Activated T-cell treated with anti-CD3 and anti-CD28 coated beads for 48 hours (primary cell): ENCODE data around the gene WRAP73.

Source experiments
- DNase-seq: peaks from one replicate; pipeline ENCODE4 v3.0.0-alpha.2; 2020; ENCODE audit warnings: low read depth

Gene WRAP73

GRCh38 chr1:3646596-3646995 is 3.3 kb downstream of the WRAP73 start:
- no peak for DNase-seq

DNA sequence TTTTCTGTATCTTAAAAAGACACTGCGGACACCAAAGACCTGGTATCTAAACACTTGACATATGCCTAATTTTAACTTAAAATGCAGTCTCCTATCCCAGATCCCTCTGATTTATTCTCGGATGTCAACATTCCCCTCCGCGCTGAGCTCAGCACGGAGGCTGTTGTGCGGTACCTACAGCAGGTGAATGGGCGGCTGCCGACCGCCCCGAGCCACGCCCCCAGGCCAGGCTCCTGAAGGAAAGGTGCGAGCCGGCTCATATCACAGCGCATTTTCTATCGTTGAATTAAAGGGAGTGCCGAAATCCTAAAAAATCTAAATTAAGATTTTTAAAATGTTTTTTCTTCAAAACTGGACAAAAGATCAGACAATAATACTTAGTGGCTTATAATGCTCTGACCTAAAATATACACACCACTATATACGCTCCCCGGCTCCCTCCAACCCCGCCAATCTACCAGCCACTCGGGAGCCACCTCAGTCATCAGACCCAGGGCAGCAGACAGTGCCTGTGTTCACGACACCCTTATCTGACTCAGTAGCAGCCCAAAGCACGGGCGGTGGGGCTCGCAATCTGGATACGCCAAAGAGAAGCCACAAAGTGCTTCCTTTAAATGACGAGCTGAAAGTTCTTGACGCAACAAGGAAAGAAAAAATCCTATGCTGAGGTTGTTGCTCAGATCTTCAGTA is 4.1 kb downstream of the WRAP73 start:
- no peak for DNase-seq

DNA sequence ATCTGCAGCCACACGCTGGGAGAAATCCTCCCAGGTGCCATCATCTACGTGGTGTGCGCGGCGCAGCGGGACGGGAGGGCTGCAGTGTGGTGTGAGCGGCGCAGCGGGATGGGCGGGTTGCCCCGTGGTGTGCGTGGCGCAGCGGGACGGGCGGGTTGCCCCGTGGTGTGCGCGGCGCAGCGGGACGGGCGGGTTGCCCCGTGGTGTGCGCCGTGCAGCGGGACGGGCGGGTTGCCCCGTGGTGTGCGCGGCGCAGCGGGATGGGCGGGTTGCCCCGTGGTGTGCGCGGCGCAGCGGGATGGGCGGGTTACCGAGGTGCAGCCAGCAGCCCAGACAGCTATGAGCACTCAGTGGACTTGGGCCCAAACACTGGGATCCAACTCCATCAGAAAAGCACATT is 4.7 kb downstream of the WRAP73 start:
- no peak for DNase-seq

DNA sequence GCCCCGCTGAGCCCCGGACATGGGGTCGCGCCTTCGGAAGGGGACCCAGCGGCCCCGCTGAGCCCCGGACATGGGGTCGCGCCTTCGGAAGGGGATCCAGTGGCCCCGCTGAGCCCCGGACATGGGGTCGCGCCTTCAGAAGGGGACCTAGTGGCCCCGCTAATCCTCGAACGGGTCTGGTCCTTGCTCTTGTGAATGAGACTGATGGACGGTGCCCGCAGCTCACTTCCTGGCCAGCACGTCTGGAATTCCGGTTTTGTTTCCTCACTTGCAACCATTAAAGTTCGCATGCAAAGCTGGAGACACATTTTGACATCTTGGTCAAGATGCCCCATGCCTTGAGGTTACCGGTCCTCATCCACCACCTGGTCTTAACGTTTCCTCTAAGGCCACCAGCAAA is 5.6 kb downstream of the WRAP73 start:
- DNase-seq = no peak

- no peak for DNase-seq
These were observed 6.8 kb downstream of the WRAP73 start for GRCh38 chr1:3642919-3643675.

- no peak for DNase-seq
These were observed 8.1 kb downstream of the WRAP73 start for GRCh38 chr1:3641816-3642215.

DNA sequence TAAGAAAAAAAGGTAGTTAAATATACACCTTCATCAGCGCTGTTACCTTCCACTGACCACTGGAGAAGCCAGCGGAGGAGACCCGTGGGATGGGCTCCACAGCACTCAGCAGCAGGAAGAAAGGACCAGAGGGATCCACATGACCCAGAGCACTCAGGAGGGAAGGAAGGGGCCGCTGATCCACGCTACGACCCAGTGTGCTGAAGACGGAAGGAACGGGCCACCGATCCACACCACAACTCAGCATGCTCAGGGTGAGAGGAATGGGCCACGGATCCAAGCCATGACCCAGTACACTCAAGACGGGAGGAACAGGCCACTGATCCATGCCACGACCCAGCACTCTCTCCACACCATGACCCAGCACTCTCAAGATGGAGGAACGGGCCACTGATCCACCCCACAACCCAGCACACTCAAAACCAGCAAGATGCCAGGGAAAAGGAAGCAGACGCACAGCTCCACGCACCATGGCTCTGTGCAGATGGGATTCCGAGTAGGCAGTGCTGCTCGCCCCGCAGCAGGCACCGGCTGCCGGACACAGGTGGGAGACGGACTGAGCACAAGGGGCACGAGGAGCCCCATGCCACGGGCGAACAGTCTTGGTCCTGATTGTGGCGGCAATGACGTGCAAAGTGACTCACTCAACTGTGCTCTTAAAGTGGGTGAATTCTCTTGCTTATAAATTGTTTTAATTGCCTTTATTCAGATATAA is 8.7 kb downstream of the WRAP73 start:
- no peak for DNase-seq

DNA sequence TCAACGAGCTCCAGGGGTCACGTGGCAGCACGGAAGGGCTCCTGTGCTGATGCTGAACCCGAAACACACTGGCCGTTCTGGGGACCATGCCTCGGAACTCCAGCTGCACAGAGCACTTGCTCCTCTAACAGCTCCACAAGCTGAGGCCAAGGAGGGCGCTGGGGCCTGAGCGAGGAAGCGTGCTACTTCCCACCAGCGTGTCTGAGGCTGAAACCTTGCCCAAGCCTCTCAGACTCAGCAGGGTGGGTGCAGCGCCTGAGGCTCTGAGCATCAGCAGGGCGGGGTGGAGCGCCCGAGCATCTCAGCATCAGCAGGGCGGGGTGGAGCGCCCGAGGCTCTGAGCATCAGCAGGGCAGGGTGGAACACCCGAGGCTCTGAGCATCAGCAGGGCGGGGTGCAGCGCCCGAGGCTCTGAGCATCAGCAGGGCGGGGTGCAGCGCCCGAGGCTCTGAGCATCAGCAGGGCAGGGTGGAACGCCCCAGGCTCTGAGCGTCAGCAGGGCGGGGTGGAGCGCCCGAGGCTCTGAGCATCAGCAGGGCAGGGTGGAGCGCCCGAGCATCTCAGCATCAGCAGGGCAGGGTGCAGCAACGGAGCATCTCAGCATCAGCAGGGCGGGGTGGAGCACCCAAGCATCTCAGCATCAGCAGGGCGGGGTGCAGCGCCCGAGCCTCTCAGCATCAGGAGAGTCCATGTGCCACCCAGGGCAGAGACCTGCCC is 9.6 kb downstream of the WRAP73 start:
- no peak for DNase-seq

- DNase-seq = no peak
These were observed 10.4 kb downstream of the WRAP73 start for GRCh38 chr1:3639397-3639911.

DNA sequence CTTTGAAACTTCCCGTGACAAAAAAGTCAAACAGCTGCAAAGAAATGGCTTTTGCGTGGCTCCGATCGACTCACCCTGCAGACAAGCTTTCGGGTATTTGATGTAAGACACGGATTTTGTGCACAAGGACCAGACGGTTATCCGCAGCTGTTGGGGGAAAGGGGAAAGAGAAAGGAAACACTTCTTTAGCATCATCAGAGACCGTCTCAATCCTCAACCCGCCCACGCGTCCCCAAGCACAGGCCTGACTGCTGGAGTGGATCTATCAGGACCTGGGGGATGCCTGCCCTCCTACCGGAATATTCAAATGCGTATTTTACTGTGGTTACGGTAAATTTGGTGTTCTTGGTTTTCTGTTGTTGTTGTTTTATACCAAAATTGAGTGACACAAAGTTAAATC is 11.2 kb downstream of the WRAP73 start:
- no peak for DNase-seq

DNA sequence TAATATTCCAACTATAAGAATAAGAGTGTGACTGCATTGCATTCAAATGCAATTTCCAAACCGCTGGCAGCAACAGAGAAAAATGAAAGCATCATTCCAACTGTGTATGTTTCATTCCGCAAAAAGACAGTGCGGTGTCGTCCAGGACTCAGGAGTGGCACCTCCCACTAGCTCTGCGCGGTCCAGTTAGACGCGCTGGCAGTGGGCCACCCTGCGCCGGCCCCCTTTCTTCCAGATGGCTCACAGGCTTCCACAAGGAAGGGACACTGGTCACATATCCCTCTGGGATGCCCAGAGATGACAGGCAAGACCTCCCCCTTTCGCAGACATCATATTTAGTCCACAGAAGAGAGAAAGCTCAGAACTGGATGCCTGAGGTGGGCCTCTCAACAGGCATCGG is 11.9 kb downstream of the WRAP73 start:
- DNase-seq = no peak

DNA sequence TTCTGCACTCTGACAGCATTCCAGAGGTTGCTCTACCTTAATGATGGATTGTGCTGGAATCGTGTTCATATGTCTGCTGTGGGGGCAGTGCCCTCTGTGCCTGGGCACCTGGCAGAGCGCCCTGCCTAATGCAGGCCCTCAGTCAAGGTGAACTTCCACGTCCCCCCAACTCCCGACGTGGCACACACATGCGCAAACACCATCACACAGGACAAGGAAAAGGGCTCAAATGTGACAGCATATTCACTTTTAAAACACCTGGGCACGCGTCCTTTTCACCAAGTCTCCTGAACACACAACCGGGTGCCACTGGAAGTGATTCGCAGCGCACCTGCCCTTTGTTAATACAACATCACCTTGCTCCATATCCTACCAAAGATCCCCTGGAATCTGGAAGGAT is 13.4 kb downstream of the WRAP73 start:
- DNase-seq = no peak

GRCh38 chr1:3636080-3636479 is 13.8 kb downstream of the WRAP73 start:
- no peak for DNase-seq

DNA sequence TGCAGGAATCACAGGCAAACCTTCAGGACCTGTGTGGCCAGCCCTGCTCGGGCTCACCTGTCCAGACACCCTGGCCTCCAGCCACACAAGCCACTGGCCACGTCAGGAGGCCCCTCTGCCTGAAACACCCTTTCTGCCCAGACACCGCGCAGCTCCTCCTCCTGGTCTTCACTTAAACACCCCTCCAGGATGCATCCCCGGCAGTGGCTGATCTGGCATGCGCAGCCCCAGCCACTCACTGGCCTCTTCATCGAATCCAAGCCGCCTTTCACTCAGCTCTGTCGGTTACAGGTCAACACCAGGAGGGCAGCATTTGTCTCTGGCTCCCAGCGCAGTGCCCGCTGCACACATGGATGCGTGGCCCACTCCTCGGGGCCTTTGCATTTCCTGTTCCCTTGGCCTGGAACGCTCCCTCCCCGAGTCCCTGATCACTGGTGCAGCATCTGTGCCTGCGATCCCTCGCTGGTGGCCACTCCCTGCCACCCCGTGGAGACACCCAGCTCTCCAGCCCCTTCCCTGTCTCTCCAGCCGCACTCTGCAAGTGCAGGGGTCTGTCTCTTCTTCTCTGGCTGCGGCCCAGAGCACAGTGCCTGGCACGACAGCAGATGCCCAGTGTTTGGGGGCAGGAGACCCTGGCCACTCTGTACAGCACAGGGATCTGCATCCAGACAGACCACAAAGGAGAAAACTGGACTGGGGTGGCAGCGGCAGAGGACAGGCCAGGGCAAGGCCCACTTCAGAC is 15.7 kb downstream of the WRAP73 start:
- DNase-seq = no peak

GRCh38 chr1:3633344-3634058 is 16.4 kb downstream of the WRAP73 start:
- no peak for DNase-seq

DNA sequence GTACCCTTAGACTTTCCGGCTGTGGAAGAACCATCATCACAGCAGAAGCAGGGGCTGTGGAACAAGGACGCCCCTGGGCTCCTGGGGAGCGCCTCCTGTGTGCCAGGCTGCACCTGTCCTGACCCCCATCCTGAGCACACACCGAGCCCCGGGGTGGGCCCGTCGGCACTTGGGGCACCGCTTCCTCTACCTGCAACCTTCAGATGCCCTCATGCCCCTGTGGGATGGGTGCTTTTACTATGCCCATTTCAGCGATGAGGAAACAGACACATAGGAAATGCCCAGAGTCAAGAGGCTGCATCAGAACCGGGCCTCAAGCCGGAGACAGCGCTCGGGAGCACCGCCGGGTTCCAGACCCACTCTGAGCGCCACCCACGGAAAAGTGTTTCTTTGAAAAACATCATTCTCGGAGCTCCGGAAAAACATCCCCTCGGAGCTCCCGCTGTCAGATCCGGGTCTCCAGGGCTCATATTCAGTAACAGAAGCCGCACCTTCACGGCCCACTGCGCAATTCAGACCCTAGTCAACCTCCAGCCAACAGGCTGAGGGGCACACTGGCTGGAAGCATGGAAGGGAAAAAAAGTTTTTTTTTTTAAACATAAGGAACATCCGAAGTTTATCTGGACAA is 17.1 kb downstream of the WRAP73 start:
- no peak for DNase-seq

- DNase-seq = no peak
These were observed 17.6 kb downstream of the WRAP73 start for GRCh38 chr1:3632298-3632697.

DNA sequence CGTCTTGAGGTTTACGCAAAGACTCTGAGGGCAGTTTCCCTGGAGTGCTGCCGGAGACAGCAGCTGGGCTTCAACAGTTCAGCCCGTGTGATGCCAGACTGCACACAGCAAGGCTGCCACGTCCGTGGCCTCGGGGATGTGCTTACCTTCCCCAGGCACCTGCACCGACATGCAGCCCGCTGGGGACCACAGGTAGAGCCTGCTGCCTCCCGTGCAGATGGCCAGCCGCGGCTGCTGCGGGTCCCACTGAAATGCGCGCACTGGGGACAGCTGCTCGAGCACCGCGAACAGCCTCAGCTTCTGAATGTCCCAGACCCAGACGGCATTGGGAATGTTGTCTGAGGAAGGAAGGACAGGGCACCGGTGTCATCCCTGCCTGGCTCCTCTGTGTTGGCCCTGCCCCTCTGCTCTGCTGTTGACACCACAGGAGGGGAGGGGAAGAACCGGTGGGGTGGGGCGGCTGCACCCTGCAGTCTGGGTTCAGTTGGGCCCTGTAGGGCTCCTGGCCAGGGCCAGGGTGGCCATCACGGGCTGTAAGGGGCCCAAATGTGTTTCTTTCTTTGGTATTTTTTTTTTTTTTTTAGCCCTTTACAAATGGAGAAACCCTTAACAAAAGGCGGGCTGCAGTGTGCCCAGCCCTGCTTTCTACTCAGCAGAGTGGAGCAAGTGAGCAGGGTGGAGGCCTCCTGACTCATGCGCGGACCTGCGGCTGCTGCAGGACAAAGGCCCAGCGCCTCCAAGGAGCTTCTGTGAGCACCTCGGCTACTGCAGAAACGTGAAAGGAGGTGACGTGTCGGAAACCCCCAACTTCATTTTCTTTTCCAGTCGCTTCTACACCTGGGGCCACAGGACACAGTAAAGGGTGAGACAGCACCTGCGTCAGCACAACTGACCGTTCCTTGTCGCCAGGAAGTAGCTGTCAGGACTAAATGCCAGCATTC is 18.3 kb downstream of the WRAP73 start:
- no peak for DNase-seq

DNA sequence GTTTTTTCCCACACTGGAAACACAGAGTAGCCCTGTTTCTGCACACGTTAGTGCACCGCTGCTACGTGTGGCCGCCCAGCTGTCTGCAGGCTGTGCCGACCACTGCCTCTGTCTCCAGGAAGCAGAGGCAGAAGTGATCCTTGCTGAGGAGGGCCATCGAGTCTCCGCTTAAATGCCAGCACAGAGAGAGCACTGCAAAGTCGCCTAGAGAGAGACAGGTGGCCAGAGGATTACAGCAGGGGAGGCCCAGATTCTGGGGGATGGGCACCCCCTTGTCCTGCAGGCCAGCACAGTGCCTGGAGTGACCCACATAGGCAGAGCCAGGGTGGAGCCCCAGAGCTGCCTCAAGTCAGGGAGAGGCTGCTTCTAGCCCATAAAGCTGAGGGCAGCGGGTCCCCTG is 19.0 kb downstream of the WRAP73 start:
- DNase-seq = no peak
